Prostate gland (tissue), 2 donors: Measurements from ENCODE around the gene PXDC1. TPM values are rescaled to one million over a fixed set of nuclear protein-coding genes. Genes with fewer than 3 reads are reported as not detected.

Source experiments
- DNase-seq: peaks from one replicate; pipeline ENCODE4 v3.0.0-alpha.2; 2019; ENCODE audit warnings: low spot score
- H3K27ac ChIP-seq, 2 donors: fragments of 200-600 bp; sonication (generic); 2 replicates each; pipeline ENCODE4 v1.5.1; 2017 to 2019
- H3K27me3 ChIP-seq: fragments of 200-600 bp; sonication (generic); replicated peaks from 2 replicates; pipeline ENCODE4 v1.5.1; 2019; ENCODE audit not compliant: insufficient read depth
- H3K36me3 ChIP-seq, 2 donors: fragments of 200-600 bp; sonication (generic); 1 replicate in 1 of 2; 2 replicates in 1 of 2; pipeline versions ENCODE4 v1.5.1 to v1.8.1; 2017 to 2019
- H3K4me1 ChIP-seq: fragments of 200-600 bp; sonication (generic); replicated peaks from 2 replicates; pipeline ENCODE4 v1.5.1; 2019
- H3K4me3 ChIP-seq, 2 donors: fragments of 200-600 bp; sonication (generic); 2 replicates each; pipeline ENCODE4 v1.5.1; 2017 to 2019
- H3K9me3 ChIP-seq: fragments of 200-600 bp; sonication (generic); 2 replicates; pipeline ENCODE4 v1.5.1; 2017
- CTCF ChIP-seq, 4 experiments: fragments of 200-600 bp in 2 of 4; fragments of 450-650 bp in 2 of 4; sonication (generic) in 2 of 4; IDR thresholded peaks; 1 replicate in 3 of 4; 2 replicates in 1 of 4; pipeline ENCODE4 v1.5.1; 2016 to 2019; ENCODE audit warnings: antibody characterized with exemption in 4 of 4, mild to moderate bottlenecking in 2 of 4, moderate library complexity in 2 of 4
- POLR2A ChIP-seq: fragments of 450-650 bp; IDR thresholded peaks from one replicate; pipeline ENCODE4 v1.6.1; 2016; ENCODE audit warnings: antibody characterized with exemption, mild to moderate bottlenecking
- POLR2AphosphoS5 ChIP-seq: sonication (generic); formaldehyde crosslinking; IDR thresholded peaks from one replicate; pipeline ENCODE4 v1.6.1; 2017; ENCODE audit warnings: antibody characterized with exemption
- WGBS: methylation state at CpG from one replicate; pipeline ENCODE4 v1.1.5; 2018; 5-methylcytosine and 5-hydroxymethylcytosine counted together
- intact Hi-C: fragments of 100-400 bp; cut with DNase I; formaldehyde crosslinking; loops from one replicate; pipeline ENCODE4 v1.14.2; 2022
- total RNA-seq, 2 donors: library from RNA; depleted of rRNA; stranded (reverse); fragments of >200 nt; gene quantifications; one replicate each; pipeline ENCODE4 v1.1.0, GENCODE V29; 2016

Gene PXDC1
- total RNA-seq: 10 to 100 TPM; 40.5 to 59.5 TPM

GRCh38 chr6:3751077-3751729 lies at the start of gene PXDC1:
TSS of gene PXDC1 (minus strand) at chr6:3751713. CDS start at chr6:3751531, 182 bp downstream.
- Histone ChIP-seq H3K36me3 (no peaks in the 10 kb centered on the region), H3K4me1 (peaks cover 12% of the 10 kb centered on the region), H3K27ac (peak within 1 kb of the TSS; percentile 94 to 97), H3K27me3 (no peaks in the 10 kb centered on the region), H3K4me3 (peak within 1 kb of the TSS; percentile 60 to 79), H3K9me3 (no peaks in the 10 kb centered on the region)
- no peak for TF ChIP-seq POLR2AphosphoS5
- TF ChIP-seq POLR2A: no peak
- no peak for TF ChIP-seq CTCF (IDR thresholded peaks at IDR 0.05)
- 0% methylated on average over 4 of the region's 88 CpGs for WGBS
- DNase-seq: no peak
- intact Hi-C loops: loop anchor here (2.0 kb wide), 2 partner anchors 74 to 98 kb away; partner anchors contain the start of gene FAM50B

- 67% methylated on average over 11 of the region's 11 CpGs for WGBS
- no peak overlapping the region for H3K27ac ChIP-seq
- H3K4me1 ChIP-seq: no peaks in the 10 kb centered on the region
Observed at GRCh38 chr6:3800850-3801591, 49.5 kb upstream of the PXDC1 start.

GRCh38 chr6:3799719-3800118 lies 48.2 kb upstream of the PXDC1 start:
- Histone ChIP-seq H3K4me3 (no peak overlapping the region), H3K9me3 (no peaks in the 10 kb centered on the region), H3K27ac (no peak overlapping the region), H3K36me3 (no peaks in the 10 kb centered on the region), H3K27me3 (no peaks in the 10 kb centered on the region), H3K4me1 (no peaks in the 10 kb centered on the region)
- TF ChIP-seq POLR2A (no peak), POLR2AphosphoS5 (no peak), CTCF (IDR thresholded peaks at IDR 0.05) (no peak)
- intact Hi-C loops: no loop called here
- no peak for DNase-seq
- 92% methylated on average over 6 of the region's 6 CpGs for WGBS

More at GRCh38 chr6:3800850-3801591, 49.5 kb upstream of the PXDC1 start:
- DNase-seq: no peak
- intact Hi-C loops: no loop called here
- Histone ChIP-seq H3K4me3 (no peak overlapping the region), H3K27me3 (no peaks in the 10 kb centered on the region), H3K36me3 (no peaks in the 10 kb centered on the region), H3K9me3 (no peaks in the 10 kb centered on the region)
- TF ChIP-seq CTCF (IDR thresholded peaks at IDR 0.05) (no peak), POLR2A (no peak), POLR2AphosphoS5 (no peak)

- intact Hi-C loops: no loop called here
- H3K36me3 ChIP-seq: no peaks in the 10 kb centered on the region
- H3K27ac ChIP-seq: no peak overlapping the region
- no peak for DNase-seq
- TF ChIP-seq POLR2A: no peak
- no peak for TF ChIP-seq CTCF (IDR thresholded peaks at IDR 0.05)
- no peak overlapping the region for H3K4me3 ChIP-seq
- no peaks in the 10 kb centered on the region for H3K4me1 ChIP-seq
- no peaks in the 10 kb centered on the region for H3K27me3 ChIP-seq
- H3K9me3 ChIP-seq: no peaks in the 10 kb centered on the region
- 86% methylated on average over 8 of the region's 8 CpGs for WGBS
Observed at GRCh38 chr6:3798055-3798919, 46.8 kb upstream of the PXDC1 start.
